ENCODE results near the gene ATP8A1. TPM values are rescaled to one million over a fixed set of nuclear protein-coding genes. Genes with fewer than 3 reads are reported as not detected.

The ATP8A1 gene
- total RNA-seq, 1 experiment from 2014 or later = 14.3 TPM

DNA sequence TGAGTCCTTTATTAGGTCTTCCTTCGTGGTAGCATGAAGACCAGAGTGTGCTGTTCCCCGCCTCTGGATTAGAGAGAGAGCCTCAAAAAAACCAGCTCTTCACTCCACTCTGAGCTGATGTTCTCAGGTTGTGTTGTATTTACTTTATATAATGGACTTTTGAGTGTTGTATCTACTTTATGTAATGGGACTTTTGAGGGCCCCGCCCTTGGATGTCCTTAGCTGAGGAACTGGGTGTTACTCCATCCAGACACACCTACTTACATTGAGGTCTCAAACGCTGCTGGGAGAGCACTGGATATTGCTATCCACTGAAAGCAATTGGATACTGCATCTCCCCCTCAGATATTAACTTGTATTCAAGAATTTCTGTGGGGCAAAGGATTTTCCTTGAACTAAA lies 28.2 kb downstream of the ATP8A1 start:
- CTCF ChIA-PET = no interaction called here
- no peak overlapping the region for H3K4me3 Mint-ChIP-seq
- no peaks in the 10 kb centered on the region for H3K9me3 Mint-ChIP-seq
- no peaks in the 10 kb centered on the region for H3K27me3 Mint-ChIP-seq (ENCODE audit: low read depth)
- H3K4me1 Mint-ChIP-seq = peaks cover 12% of the 10 kb centered on the region
- no peak for TF ChIP-seq NR2C2 (CRISPR knock-in tag; IDR thresholded peaks at IDR 0.05)
- TF ChIP-seq NFYB (CRISPR knock-in tag; conservative IDR thresholded peaks at IDR 0.05; ENCODE audit: low read depth) = no peak
- no peak for TF ChIP-seq HMGA2 (CRISPR knock-in tag; IDR thresholded peaks at IDR 0.05)
- TF ChIP-seq IRF2 (CRISPR knock-in tag; IDR thresholded peaks at IDR 0.05; ENCODE audit: borderline replicate concordance, low read depth) = no peak
- no peak for TF ChIP-seq ZNF512 (CRISPR knock-in tag; IDR thresholded peaks at IDR 0.05; ENCODE audit: borderline replicate concordance)
- TF ChIP-seq SP1 (CRISPR knock-in tag; conservative IDR thresholded peaks at IDR 0.05) = no peak
- TF ChIP-seq, protein P1, sequence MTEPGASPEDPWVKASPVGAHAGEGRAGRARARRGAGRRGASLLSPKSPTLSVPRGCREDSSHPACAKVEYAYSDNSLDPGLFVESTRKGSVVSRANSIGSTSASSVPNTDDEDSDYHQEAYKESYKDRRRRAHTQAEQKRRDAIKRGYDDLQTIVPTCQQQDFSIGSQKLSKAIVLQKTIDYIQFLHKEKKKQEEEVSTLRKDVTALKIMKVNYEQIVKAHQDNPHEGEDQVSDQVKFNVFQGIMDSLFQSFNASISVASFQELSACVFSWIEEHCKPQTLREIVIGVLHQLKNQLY (CRISPR knock-in tag; IDR thresholded peaks at IDR 0.05) = no peak
- TF ChIP-seq ESRRA (CRISPR knock-in tag; IDR thresholded peaks at IDR 0.05; ENCODE audit: borderline replicate concordance) = no peak
- no peak for TF ChIP-seq ATF2 (CRISPR knock-in tag; IDR thresholded peaks at IDR 0.05; ENCODE audit: borderline replicate concordance, low read depth)
- no peak for TF ChIP-seq NFE2L1 (CRISPR knock-in tag; IDR thresholded peaks at IDR 0.05)
- TF ChIP-seq, protein P2, sequence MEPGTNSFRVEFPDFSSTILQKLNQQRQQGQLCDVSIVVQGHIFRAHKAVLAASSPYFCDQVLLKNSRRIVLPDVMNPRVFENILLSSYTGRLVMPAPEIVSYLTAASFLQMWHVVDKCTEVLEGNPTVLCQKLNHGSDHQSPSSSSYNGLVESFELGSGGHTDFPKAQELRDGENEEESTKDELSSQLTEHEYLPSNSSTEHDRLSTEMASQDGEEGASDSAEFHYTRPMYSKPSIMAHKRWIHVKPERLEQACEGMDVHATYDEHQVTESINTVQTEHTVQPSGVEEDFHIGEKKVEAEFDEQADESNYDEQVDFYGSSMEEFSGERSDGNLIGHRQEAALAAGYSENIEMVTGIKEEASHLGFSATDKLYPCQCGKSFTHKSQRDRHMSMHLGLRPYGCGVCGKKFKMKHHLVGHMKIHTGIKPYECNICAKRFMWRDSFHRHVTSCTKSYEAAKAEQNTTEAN (CRISPR knock-in tag; IDR thresholded peaks at IDR 0.05) = no peak
- no peak for TF ChIP-seq MAX (CRISPR knock-in tag; IDR thresholded peaks at IDR 0.05)
- TF ChIP-seq, protein P3, sequence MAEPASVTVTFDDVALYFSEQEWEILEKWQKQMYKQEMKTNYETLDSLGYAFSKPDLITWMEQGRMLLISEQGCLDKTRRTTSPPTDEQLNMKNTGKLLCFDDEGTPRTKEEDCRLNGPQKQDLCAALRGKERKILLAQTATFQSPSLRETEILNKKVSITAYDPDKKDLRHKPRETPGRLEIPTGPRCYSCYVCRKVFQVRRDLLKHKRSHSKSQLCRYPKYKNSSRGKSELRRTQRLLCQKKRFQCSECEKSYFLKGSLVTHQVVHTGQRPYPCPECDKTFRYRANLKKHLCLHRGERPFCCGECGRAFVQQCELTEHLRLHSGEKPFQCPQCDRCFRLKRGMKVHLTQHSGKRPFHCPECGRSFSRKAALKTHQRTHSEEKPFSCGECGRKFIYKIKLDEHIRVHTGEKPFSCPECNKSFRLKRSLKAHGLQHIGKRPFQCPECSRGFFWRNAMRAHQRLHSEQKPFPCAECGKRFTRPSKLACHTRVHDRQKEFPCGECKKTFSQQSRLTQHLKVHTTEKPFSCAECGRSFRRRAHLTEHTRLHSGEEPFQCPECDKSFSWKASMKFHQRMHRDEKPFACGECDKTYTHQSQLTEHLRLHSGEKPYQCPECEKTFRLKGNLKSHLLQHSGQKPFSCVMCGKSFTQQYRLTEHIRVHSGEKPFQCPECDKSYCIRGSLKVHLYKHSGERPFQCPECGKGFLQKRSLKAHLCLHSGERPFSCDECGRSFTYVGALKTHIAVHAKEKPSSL (CRISPR knock-in tag; conservative IDR thresholded peaks at IDR 0.05) = no peak
- no peak for TF ChIP-seq FOXP1 (CRISPR knock-in tag; IDR thresholded peaks at IDR 0.05; ENCODE audit: borderline replicate concordance)
- H3K36me3 Mint-ChIP-seq = peaks cover 1% of the 10 kb centered on the region
- POLR2A ChIA-PET = no interaction called here
- ATAC-seq (no peak), DNase-seq (ENCODE audit: low spot score) (no peak)
- H3K27ac Mint-ChIP-seq = no peak overlapping the region

DNA sequence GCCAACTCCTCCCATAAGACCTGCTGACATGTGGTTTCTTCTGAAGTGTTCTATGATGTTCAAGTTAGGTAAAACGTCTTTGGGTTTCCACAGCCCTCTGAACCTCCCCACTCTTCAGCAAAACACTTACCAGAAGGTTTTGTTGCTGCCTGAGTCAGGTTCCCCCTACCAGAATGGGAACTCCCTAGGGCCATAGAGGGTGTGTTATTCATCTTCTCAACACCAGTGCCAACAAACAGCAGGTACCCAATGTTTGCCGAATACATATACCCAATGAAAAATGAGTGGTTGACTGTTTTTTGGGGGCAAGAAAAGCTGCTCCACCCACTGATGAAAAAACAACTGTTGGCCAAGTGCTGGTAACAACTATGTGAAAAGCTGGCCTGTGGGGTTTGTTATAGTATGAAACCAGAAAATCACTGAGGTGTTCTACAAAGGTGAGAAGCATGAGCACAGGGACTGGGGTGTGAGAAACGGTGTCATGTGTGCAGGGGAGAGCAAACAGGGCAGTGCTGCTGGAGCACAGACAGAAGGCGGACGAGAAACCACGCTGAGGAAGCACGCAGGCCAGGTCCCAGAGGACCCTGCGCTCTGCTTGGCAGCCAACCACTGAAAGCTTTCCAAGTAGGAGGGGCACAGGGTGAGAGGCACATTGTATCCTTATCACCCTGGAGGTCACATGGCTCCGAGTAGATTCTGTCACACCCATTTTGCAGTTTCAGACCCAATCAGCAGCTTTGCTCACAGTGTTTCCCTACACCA lies 28.8 kb downstream of the ATP8A1 start:
- POLR2A ChIA-PET = no interaction called here
- TF ChIP-seq USF2 (CRISPR knock-in tag; IDR thresholded peaks at IDR 0.05) (peak; percentile 47), ZNF219 (CRISPR knock-in tag; IDR thresholded peaks at IDR 0.05; ENCODE audit: borderline replicate concordance) (no peak)
- no peak overlapping the region for H3K27ac Mint-ChIP-seq
- CTCF ChIA-PET = no interaction called here
- peaks cover 4% of the 10 kb centered on the region for H3K9me3 Mint-ChIP-seq
- ATAC-seq (peak; percentile 84), DNase-seq (ENCODE audit: low spot score) (no peak)
- H3K36me3 Mint-ChIP-seq = peaks cover 7% of the 10 kb centered on the region
- peaks cover 12% of the 10 kb centered on the region for H3K4me1 Mint-ChIP-seq
- no peaks in the 10 kb centered on the region for H3K27me3 Mint-ChIP-seq (ENCODE audit: low read depth)
- no peak overlapping the region for H3K4me3 Mint-ChIP-seq
